CD4-positive, CD25-positive, alpha-beta regulatory T cell (primary cell): Measurements from ENCODE around the gene STAT5A. TPM values are rescaled to one million over a fixed set of nuclear protein-coding genes. Genes with fewer than 3 reads are reported as not detected.
A peak's percentile ranks its signal among the peaks of the same experiment; 100 is the strongest.

Source experiments
- ATAC-seq, 2 donors: fragments of 150-1000 bp; cut with Tn5 transposase; one replicate each; pipeline ENCODE4 v1.10.0; 2021; ENCODE audit warnings: low read depth in 2 of 2, moderate number of reproducible peaks in 2 of 2, moderate library complexity in 1 of 2
- DNase-seq, 3 donors: peaks; one replicate each; pipeline versions ENCODE4 v3.0.0 to v3.0.0-alpha.2; 2012 to 2022; ENCODE audit warnings: mixed read lengths in 1 of 3
- H3K27ac ChIP-seq: one replicate; pipeline ENCODE4 v1.7.0; 2013; ENCODE audit warnings: mild to moderate bottlenecking, low read length; ENCODE audit not compliant: insufficient read depth, poor library complexity, severe bottlenecking
- H3K27me3 ChIP-seq: one replicate; pipeline ENCODE4 v1.7.0; 2013; ENCODE audit warnings: low read length; ENCODE audit not compliant: control insufficient read depth, insufficient read depth
- H3K36me3 ChIP-seq: one replicate; pipeline ENCODE4 v1.7.0; 2013; ENCODE audit warnings: mild to moderate bottlenecking, low read length, moderate library complexity; ENCODE audit not compliant: control insufficient read depth, insufficient read depth
- H3K4me1 ChIP-seq: 2 replicates; pipeline ENCODE4 v1.7.0; 2013; ENCODE audit warnings: mild to moderate bottlenecking, low read length; ENCODE audit not compliant: insufficient read depth, control insufficient read depth, poor library complexity, severe bottlenecking
- H3K4me3 ChIP-seq: one replicate; pipeline ENCODE4 v1.7.0; 2013; ENCODE audit warnings: low read depth, mild to moderate bottlenecking, low read length, moderate library complexity
- H3K9me3 ChIP-seq, 2 experiments: 1 replicate in 1 of 2; 2 replicates in 1 of 2; pipeline ENCODE4 v1.7.0; 2013; ENCODE audit warnings: low read length in 2 of 2, mild to moderate bottlenecking in 1 of 2, moderate library complexity in 1 of 2; ENCODE audit not compliant: control insufficient read depth in 2 of 2
- H3K27ac Mint-ChIP-seq, 3 donors: one replicate each; pipeline ENCODE4 v1.8.0; 2020 to 2022; ENCODE audit warnings: mild to moderate bottlenecking in 3 of 3, mixed read lengths in 3 of 3, moderate library complexity in 2 of 3
- H3K27me3 Mint-ChIP-seq: one replicate; pipeline ENCODE4 v1.8.0; 2022; ENCODE audit warnings: mild to moderate bottlenecking, mixed read lengths
- H3K36me3 Mint-ChIP-seq: one replicate; pipeline ENCODE4 v1.8.0; 2020; ENCODE audit warnings: mixed read lengths
- H3K4me1 Mint-ChIP-seq, 4 donors: one replicate each; pipeline ENCODE4 v1.8.0; 2020 to 2022; ENCODE audit warnings: mixed read lengths in 4 of 4, mild to moderate bottlenecking in 1 of 4
- H3K4me3 Mint-ChIP-seq, 4 donors: one replicate each; pipeline ENCODE4 v1.8.0; 2020 to 2022; ENCODE audit warnings: mild to moderate bottlenecking in 4 of 4, mixed read lengths in 4 of 4, moderate library complexity in 3 of 4
- H3K9me3 Mint-ChIP-seq, 7 donors: one replicate each; pipeline ENCODE4 v1.8.0; 2020 to 2022; ENCODE audit warnings: mixed read lengths in 7 of 7, mild to moderate bottlenecking in 3 of 7, moderate library complexity in 2 of 7
- polyA plus RNA-seq, 4 donors: library from polyadenylated mRNA; unstranded; fragments of 300-500 nt; fragmentation: Illumina TruSeq; gene quantifications; one replicate each; pipeline ENCODE4 v1.2.3, GENCODE V29; 2021
- total RNA-seq: library from RNA; stranded (reverse); gene quantifications from one replicate; pipeline ENCODE4 v1.2.3, GENCODE V29; 2022

Gene STAT5A
- total and polyA plus RNA-seq, 5 donors from 2014 or later, result 71.1 to 177 (median 76.8) TPM

DNA sequence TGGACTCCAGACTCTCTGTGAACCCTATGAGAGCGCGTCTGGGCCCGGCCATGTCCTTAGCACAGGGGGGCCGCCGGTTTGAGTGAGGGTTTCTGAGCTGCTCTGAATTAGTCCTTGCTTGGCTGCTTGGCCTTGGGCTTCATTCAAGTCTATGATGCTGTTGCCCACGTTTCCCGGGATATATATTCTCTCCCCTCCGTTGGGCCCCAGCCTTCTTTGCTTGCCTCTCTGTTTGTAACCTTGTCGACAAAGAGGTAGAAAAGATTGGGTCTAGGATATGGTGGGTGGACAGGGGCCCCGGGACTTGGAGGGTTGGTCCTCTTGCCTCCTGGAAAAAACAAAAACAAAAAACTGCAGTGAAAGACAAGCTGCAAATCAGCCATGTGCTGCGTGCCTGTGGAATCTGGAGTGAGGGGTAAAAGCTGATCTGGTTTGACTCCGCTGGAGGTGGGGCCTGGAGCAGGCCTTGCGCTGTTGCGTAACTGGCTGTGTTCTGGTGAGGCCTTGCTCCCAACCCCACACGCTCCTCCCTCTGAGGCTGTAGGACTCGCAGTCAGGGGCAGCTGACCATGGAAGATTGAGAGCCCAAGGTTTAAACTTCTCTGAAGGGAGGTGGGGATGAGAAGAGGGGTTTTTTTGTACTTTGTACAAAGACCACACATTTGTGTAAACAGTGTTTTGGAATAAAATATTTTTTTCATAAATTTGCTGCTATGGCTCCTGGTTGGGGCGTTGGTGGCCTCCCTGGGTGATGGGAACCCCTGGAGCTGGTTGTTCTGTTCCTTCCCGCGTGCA, 23.1 kb downstream of the STAT5A start:
- H3K27ac ChIP-seq, result no peak overlapping the region
- no peak overlapping the region for H3K4me3 ChIP-seq
- peak overlapping the region; percentile 2 to 82 (median 39) for H3K4me3 Mint-ChIP-seq
- ATAC-seq (no peak), DNase-seq (no peak)
- H3K27me3 ChIP-seq, result no peaks in the 10 kb centered on the region
- no peaks in the 10 kb centered on the region for H3K27me3 Mint-ChIP-seq
- H3K36me3 ChIP-seq, result peaks cover 48% of the 10 kb centered on the region
- H3K4me1 Mint-ChIP-seq, result peaks cover 15 to 61% (median 25%) of the 10 kb centered on the region in 4 donors
- H3K9me3 Mint-ChIP-seq, result no peaks in the 10 kb centered on the region
- peaks cover 47% of the 10 kb centered on the region for H3K4me1 ChIP-seq
- H3K27ac Mint-ChIP-seq, result peak overlapping the region; percentile 77 to 88 (median 86)
- peaks cover 32% of the 10 kb centered on the region for H3K36me3 Mint-ChIP-seq
- no peaks in the 10 kb centered on the region for H3K9me3 ChIP-seq

DNA sequence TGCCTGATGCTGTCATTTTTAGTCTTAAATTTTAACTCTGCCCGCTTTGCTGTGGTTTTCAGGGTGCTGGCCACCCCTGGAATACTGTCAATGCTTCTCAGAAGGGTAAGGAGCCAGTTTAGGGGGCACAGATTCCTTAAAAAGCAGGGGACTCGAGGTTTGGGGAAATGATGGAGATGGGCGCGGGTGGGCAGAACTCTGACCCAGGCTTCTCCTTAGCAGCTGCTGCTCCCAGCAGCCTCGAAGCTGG, 23.7 kb downstream of the STAT5A start:
- no peak for ATAC-seq
- no peaks in the 10 kb centered on the region for H3K27me3 Mint-ChIP-seq
- DNase-seq, result no peak
- H3K9me3 Mint-ChIP-seq, result no peaks in the 10 kb centered on the region
- peak overlapping the region; percentile 29 to 82 (median 57) for H3K4me3 Mint-ChIP-seq
- Histone ChIP-seq H3K4me3 (no peak overlapping the region), H3K27me3 (no peaks in the 10 kb centered on the region), H3K9me3 (no peaks in the 10 kb centered on the region), H3K36me3 (peaks cover 50% of the 10 kb centered on the region), H3K27ac (peak overlapping the region; percentile 55), H3K4me1 (peaks cover 47% of the 10 kb centered on the region)
- peak overlapping the region in 2 of 3 donors; percentile 71 to 86 for H3K27ac Mint-ChIP-seq
- H3K4me1 Mint-ChIP-seq, result peaks cover 15 to 66% (median 24%) of the 10 kb centered on the region in 4 donors
- peaks cover 29% of the 10 kb centered on the region for H3K36me3 Mint-ChIP-seq

DNA sequence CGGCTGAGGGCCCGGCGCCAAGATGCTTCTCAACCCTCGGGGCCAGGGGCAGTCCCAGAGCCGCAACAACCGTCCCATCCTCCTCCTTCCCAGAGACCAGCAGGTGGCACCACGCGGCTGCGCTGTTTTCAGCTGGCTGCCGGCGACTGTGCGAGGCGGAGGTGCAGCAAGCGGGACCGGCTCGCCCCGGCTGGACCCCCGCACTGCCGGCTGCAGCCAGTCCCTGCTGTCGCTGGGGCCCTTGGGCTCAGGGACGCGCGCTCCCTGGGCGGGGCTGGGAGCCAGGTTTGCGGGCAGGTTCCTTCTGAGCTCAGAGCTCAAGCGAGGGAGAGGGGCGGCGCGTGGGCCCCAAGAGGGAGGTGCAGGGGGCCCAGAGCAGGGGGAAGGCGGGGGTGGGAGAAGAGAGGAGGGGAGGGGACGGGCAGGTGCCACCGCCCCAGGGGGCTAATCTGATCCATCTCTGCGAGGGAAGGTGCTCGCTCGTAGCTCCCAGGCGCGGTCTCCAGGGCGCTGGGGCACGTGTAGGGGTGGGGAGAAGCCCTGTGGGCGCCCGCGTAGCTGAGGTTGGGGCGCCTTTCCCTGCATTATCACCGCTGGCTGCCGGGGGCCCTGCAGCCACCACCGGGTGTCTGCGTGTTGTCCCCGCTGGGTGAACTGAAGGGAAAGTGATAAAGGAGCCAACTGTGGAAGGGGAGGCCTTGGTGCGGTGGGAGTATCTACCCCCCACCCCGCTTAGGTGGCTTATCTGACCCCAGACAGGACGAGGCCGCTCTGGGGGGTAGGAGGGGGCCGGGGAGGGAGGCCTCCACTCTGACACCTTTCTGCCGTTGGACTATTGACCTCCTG, 24.2 kb downstream of the STAT5A start:
- ATAC-seq (peak; percentile 69 to 71), DNase-seq (peak; percentile 53 to 80 (median 72))
- H3K4me3 ChIP-seq, result no peak overlapping the region
- Mint-ChIP-seq H3K27ac (peak overlapping the region in 2 of 3 donors; percentile 71 to 86), H3K4me3 (peak overlapping the region; percentile 63 to 82 (median 69)), H3K36me3 (peaks cover 27% of the 10 kb centered on the region), H3K4me1 (peaks cover 15 to 70% (median 26%) of the 10 kb centered on the region in 4 donors), H3K9me3 (no peaks in the 10 kb centered on the region), H3K27me3 (no peaks in the 10 kb centered on the region)
- H3K36me3 ChIP-seq, result peaks cover 53% of the 10 kb centered on the region
- H3K27ac ChIP-seq, result peak overlapping the region; percentile 55
- peaks cover 47% of the 10 kb centered on the region for H3K4me1 ChIP-seq
- no peaks in the 10 kb centered on the region for H3K9me3 ChIP-seq
- no peaks in the 10 kb centered on the region for H3K27me3 ChIP-seq

DNA sequence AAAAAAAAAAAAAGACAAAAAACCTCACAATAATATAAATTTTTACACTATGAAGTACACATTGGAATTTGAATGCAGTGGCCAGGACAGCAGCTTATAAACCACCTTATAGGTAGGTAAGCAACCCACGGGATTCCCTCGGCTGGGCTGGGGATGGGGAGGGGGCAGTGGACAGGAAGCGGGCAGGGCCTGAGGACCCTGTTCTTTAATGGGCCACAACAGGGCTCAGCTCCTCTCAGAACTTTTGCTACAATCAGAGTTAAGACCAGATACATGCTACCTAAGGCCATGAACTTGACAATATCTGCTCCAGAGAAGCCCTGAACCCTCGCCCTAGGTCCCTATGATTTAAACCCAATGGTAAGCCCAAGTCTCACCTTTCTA, 25.1 kb downstream of the STAT5A start:
- no peak for DNase-seq
- Mint-ChIP-seq H3K4me3 (peak overlapping the region; percentile 46 to 87 (median 67)), H3K27me3 (no peaks in the 10 kb centered on the region), H3K9me3 (no peaks in the 10 kb centered on the region), H3K27ac (peak overlapping the region; percentile 58 to 88 (median 86)), H3K36me3 (peaks cover 25% of the 10 kb centered on the region), H3K4me1 (peaks cover 15 to 70% (median 26%) of the 10 kb centered on the region in 4 donors)
- Histone ChIP-seq H3K9me3 (no peaks in the 10 kb centered on the region), H3K36me3 (peaks cover 50% of the 10 kb centered on the region), H3K4me3 (no peak overlapping the region), H3K4me1 (peaks cover 47% of the 10 kb centered on the region), H3K27me3 (no peaks in the 10 kb centered on the region), H3K27ac (no peak overlapping the region)
- ATAC-seq, result no peak

DNA sequence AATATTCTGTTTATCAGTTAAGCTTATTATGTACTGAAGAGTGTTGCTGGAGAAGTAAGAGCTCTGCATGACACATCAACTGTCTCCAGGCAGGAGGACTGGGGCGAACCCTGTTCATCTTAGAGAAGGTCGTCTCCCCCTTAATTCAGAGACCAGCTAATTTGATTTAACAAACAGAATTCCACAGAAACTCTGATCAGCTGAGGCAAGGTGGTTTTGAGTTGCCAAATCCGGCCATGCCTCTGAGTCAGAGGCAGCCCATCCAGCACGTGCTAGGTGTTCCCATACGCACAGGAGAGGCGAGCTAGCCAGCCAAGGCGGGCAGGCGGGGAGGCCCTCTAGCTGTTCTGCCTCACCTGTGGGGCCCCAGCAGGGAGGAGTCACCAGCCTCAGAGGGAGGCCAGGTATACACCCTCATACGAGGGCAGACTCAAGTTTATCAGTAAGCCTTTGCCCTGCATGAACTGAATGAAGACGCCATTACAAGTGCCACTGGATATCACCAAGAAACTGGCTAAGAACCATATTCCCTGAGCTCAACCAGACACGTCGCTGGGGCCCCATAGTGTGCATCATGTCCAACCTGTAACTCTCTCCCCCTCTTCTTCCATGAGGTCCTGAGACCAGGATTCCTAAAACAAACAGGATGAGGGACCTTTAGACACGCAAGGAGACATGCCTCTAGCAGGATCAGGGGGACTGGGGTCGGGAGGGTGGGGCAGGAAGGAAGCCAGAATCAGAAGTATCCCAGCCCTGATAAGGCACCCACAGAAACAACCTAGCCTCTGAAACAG, 25.7 kb downstream of the STAT5A start:
- H3K4me3 ChIP-seq, result no peak overlapping the region
- H3K27me3 ChIP-seq, result no peaks in the 10 kb centered on the region
- peaks cover 25% of the 10 kb centered on the region for H3K36me3 Mint-ChIP-seq
- ATAC-seq (no peak), DNase-seq (no peak)
- peak overlapping the region; percentile 58 to 88 (median 86) for H3K27ac Mint-ChIP-seq
- H3K9me3 Mint-ChIP-seq, result no peaks in the 10 kb centered on the region
- peak overlapping the region; percentile 20 for H3K27ac ChIP-seq
- no peaks in the 10 kb centered on the region for H3K27me3 Mint-ChIP-seq
- H3K9me3 ChIP-seq, result no peaks in the 10 kb centered on the region
- peaks cover 47% of the 10 kb centered on the region for H3K4me1 ChIP-seq
- H3K36me3 ChIP-seq, result peaks cover 50% of the 10 kb centered on the region
- H3K4me1 Mint-ChIP-seq, result peaks cover 15 to 70% (median 26%) of the 10 kb centered on the region in 4 donors
- peak overlapping the region; percentile 46 to 87 (median 67) for H3K4me3 Mint-ChIP-seq

DNA sequence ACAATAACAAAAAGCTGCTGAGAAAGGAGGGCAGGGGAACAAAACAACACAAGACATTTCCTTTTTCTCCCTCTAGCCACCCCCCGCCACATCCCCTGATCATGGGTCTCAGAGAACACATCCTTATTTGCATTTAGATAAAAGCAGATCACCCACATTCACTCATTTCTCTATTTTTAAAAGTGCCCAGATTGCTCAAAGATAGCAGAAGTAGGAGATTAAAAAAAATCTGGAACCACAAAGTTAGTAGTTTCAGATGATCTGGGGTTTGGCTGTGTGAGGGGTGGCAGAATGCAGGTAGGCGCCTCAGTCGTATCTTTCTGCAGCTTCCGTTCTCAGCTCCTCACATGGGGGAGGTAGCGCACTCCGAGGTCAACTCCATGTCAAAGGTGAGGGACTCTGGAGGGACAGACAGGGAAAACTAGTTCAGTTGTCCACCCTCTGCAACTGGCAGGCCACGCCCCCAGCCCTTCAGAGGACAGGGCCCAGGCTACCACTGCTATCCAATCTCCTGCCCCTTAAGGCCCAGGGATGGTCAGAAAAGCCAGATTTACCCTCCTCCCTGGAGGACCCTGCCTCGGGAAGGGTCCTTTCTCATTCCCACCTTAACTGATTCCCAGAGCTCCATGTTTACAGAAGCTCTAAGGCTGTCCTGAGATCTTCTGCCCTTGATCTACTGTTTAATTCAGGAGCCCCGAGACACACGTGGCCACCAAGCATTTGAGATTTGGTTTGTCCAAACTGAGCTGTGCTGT, 27.3 kb downstream of the STAT5A start:
- Mint-ChIP-seq H3K9me3 (no peaks in the 10 kb centered on the region), H3K4me1 (peaks cover 22 to 69% (median 32%) of the 10 kb centered on the region in 4 donors), H3K27ac (peak overlapping the region; percentile 58 to 84 (median 65)), H3K36me3 (peaks cover 23% of the 10 kb centered on the region), H3K27me3 (no peaks in the 10 kb centered on the region), H3K4me3 (peak overlapping the region; percentile 27 to 72 (median 48))
- no peaks in the 10 kb centered on the region for H3K9me3 ChIP-seq
- H3K4me1 ChIP-seq, result peaks cover 56% of the 10 kb centered on the region
- peaks cover 45% of the 10 kb centered on the region for H3K36me3 ChIP-seq
- H3K27ac ChIP-seq, result peak overlapping the region; percentile 69
- DNase-seq (peak in 2 of 3 donors; percentile 36 to 52), ATAC-seq (peak; percentile 17 to 18)
- H3K4me3 ChIP-seq, result peak overlapping the region; percentile 21
- no peaks in the 10 kb centered on the region for H3K27me3 ChIP-seq

DNA sequence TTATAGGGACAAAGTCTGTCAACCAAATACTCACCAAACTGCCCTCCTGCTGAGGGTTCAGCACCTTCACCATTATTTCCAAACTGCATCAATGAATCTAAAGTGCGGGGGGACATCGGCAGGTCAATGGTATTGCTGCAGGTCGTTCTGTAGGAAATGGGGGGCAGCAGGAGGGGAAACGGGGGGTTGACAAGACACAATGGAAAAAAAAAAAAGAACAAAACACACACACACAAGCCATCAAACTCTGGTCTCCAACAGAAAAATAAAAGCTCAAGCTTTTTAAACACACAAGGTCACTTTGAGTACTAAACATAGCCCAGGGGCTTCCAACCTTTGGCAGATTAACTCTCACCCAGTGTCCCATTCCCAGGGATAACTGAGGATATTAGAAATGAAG, 28.5 kb downstream of the STAT5A start:
- H3K4me1 ChIP-seq, result peaks cover 53% of the 10 kb centered on the region
- Mint-ChIP-seq H3K27me3 (no peaks in the 10 kb centered on the region), H3K4me1 (peaks cover 22 to 64% (median 30%) of the 10 kb centered on the region in 4 donors)

More for the DNA sequence above, 28.5 kb downstream of the STAT5A start:
- Mint-ChIP-seq H3K9me3 (no peaks in the 10 kb centered on the region), H3K36me3 (peaks cover 22% of the 10 kb centered on the region), H3K4me3 (no peak overlapping the region), H3K27ac (no peak overlapping the region)
- Histone ChIP-seq H3K27ac (no peak overlapping the region), H3K27me3 (no peaks in the 10 kb centered on the region), H3K9me3 (no peaks in the 10 kb centered on the region), H3K36me3 (peaks cover 46% of the 10 kb centered on the region), H3K4me3 (no peak overlapping the region)
- ATAC-seq (no peak), DNase-seq (no peak)
